HepG2 (cell line): Measurements from ENCODE around the gene KCNQ1OT1. TPM values are rescaled to one million over a fixed set of nuclear protein-coding genes. Genes with fewer than 3 reads are reported as not detected.
A peak's percentile ranks its signal among the peaks of the same experiment; 100 is the strongest.

Source experiments
- ASH2L ChIP-seq: fragments of 300-600, 200-600 bp; sonication (generic); IDR thresholded peaks from 2 replicates; pipeline ENCODE4 v1.7.0; 2017; ENCODE audit warnings: low read depth, mild to moderate bottlenecking, moderate library complexity, mixed read lengths, low read length; ENCODE audit not compliant: insufficient read length
- ELK4 ChIP-seq: sonication (generic); formaldehyde crosslinking; IDR thresholded peaks from 2 replicates; pipeline ENCODE4 v1.9.0; 2021; ENCODE audit warnings: missing genetic modification reagents, borderline replicate concordance
- MBD4 ChIP-seq: IDR thresholded peaks from 2 replicates; pipeline ENCODE4 v1.6.1; 2012; ENCODE audit warnings: low read length, inconsistent platforms, borderline replicate concordance
- MTF1 ChIP-seq: sonication (generic); formaldehyde crosslinking; IDR thresholded peaks from 2 replicates; pipeline ENCODE4 v1.5.0; 2020; ENCODE audit warnings: missing genetic modification reagents
- RAD21 ChIP-seq: fragments of 450-650 bp; formaldehyde crosslinking; IDR thresholded peaks from 2 replicates; pipeline ENCODE4 v1.5.0; 2020; ENCODE audit warnings: mild to moderate bottlenecking
- RERE ChIP-seq: IDR thresholded peaks from 2 replicates; pipeline ENCODE4 v1.6.1; 2016; ENCODE audit warnings: low read depth, missing genetic modification reagents, missing compliant biosample characterization
- SKI ChIP-seq: fragments of 450-650 bp; IDR thresholded peaks from one replicate; pipeline ENCODE4 v1.6.1; 2018; ENCODE audit warnings: mild to moderate bottlenecking; ENCODE audit not compliant: partially characterized antibody
- SNAI1 ChIP-seq: sonication (generic); formaldehyde crosslinking; IDR thresholded peaks from 2 replicates; pipeline ENCODE4 v1.5.0; 2020; ENCODE audit warnings: mild to moderate bottlenecking, missing genetic modification reagents, borderline replicate concordance
- ZBTB40 ChIP-seq, 2 experiments: fragments of 450-650 bp in 1 of 2; sonication (generic) in 1 of 2; formaldehyde crosslinking in 1 of 2; IDR thresholded peaks; 2 replicates each; pipeline versions ENCODE4 v1.6.1 to v1.8.0; 2016 to 2022; ENCODE audit warnings: antibody characterized with exemption in 1 of 2, mild to moderate bottlenecking in 1 of 2, missing genetic modification reagents in 1 of 2
- ZMYM2 ChIP-seq: sonication (generic); formaldehyde crosslinking; IDR thresholded peaks from 2 replicates; pipeline ENCODE4 v1.8.0; 2022; ENCODE audit warnings: mild to moderate bottlenecking, missing genetic modification reagents
- ZMYM3 ChIP-seq: sonication (generic); formaldehyde crosslinking; IDR thresholded peaks from 2 replicates; pipeline ENCODE4 v1.5.1; 2020; ENCODE audit warnings: mild to moderate bottlenecking, missing genetic modification reagents
- ZNF317 ChIP-seq: sonication (generic); formaldehyde crosslinking; IDR thresholded peaks from 2 replicates; pipeline ENCODE4 v1.5.0; 2020; ENCODE audit warnings: mild to moderate bottlenecking, missing genetic modification reagents
- ZNF607 ChIP-seq: sonication (generic); formaldehyde crosslinking; IDR thresholded peaks from 2 replicates; pipeline ENCODE4 v1.5.1; 2020; ENCODE audit warnings: missing genetic modification reagents, mild to moderate bottlenecking, borderline replicate concordance
- polyA plus RNA-seq, 8 experiments: library from polyadenylated mRNA; depleted of rRNA in 3 of 8; stranded (reverse) in 7 of 8; unstranded in 1 of 8; fragments of >200 nt; fragmentation: Illumina TruSeq in 4 of 8; extraction: Trizol in 4 of 8; gene quantifications; 2 replicates each; pipeline versions ENCODE4 v1.2.1 to v1.2.3, GENCODE V29; 2011 to 2016; ENCODE audit warnings: low read depth in 4 of 8, missing spikeins in 1 of 8, mixed read lengths in 1 of 8; ENCODE audit not compliant: insufficient read depth in 1 of 8
- total RNA-seq, 5 experiments: library from RNA; depleted of rRNA; stranded (reverse); fragments of >200 nt; fragmentation: Illumina TruSeq; extraction: Trizol; gene quantifications; 2 replicates each; pipeline ENCODE4 v1.2.3, GENCODE V29; 2016; ENCODE audit warnings: low read depth in 1 of 5

Gene KCNQ1OT1
- total and polyA plus RNA-seq, 2 of the 13 experiments (the other 11 are each of a cell fraction or from before 2014, with no cell fraction given), result 1.3 to 18.9 TPM

GRCh38 chr11:2732261-2732939 is 32.6 kb upstream of the KCNQ1OT1 start (continued):
- TF ChIP-seq ZMYM3 (CRISPR knock-in tag) (peak; percentile 76), SNAI1 (CRISPR knock-in tag) (no peak), RAD21 (CRISPR knock-in tag) (peak; percentile 61), ZBTB40 (IDR thresholded peaks at IDR 0.05) (no peak), ZBTB40 (CRISPR knock-in tag; IDR thresholded peaks at IDR 0.05) (peak; percentile 73), ASH2L (peak; percentile 72), SKI (peak; percentile 86), ZMYM2 (peak; percentile 72), RERE (CRISPR knock-in tag) (peak; percentile 85; the same call in 1 of the 2 replicates), ELK4 (CRISPR knock-in tag) (no peak), MBD4 (no peak), ZNF317 (0 out of 2 replicates have a peak, but pooled peaks have one; percentile 46), MTF1 (no peak), ZNF607 (no peak)
